CD4-positive, CD25-positive, alpha-beta regulatory T cell (primary cell): ENCODE measurements around the gene TCTN3. TPM values are rescaled to one million over a fixed set of nuclear protein-coding genes. Genes with fewer than 3 reads are reported as not detected.

ENCODE experiments used
- ATAC-seq, 2 donors: fragments of 150-1000 bp; cut with Tn5 transposase; one replicate each; pipeline ENCODE4 v1.10.0; 2021; ENCODE audit warnings: low read depth in 2 of 2, moderate number of reproducible peaks in 2 of 2, moderate library complexity in 1 of 2
- DNase-seq, 3 donors: peaks; one replicate each; pipeline versions ENCODE4 v3.0.0 to v3.0.0-alpha.2; 2012 to 2022; ENCODE audit warnings: mixed read lengths in 1 of 3
- H3K27ac ChIP-seq: one replicate; pipeline ENCODE4 v1.7.0; 2013; ENCODE audit warnings: mild to moderate bottlenecking, low read length; ENCODE audit not compliant: insufficient read depth, poor library complexity, severe bottlenecking
- H3K27me3 ChIP-seq: one replicate; pipeline ENCODE4 v1.7.0; 2013; ENCODE audit warnings: low read length; ENCODE audit not compliant: control insufficient read depth, insufficient read depth
- H3K36me3 ChIP-seq: one replicate; pipeline ENCODE4 v1.7.0; 2013; ENCODE audit warnings: mild to moderate bottlenecking, low read length, moderate library complexity; ENCODE audit not compliant: control insufficient read depth, insufficient read depth
- H3K4me1 ChIP-seq: 2 replicates; pipeline ENCODE4 v1.7.0; 2013; ENCODE audit warnings: mild to moderate bottlenecking, low read length; ENCODE audit not compliant: insufficient read depth, control insufficient read depth, poor library complexity, severe bottlenecking
- H3K4me3 ChIP-seq: one replicate; pipeline ENCODE4 v1.7.0; 2013; ENCODE audit warnings: low read depth, mild to moderate bottlenecking, low read length, moderate library complexity
- H3K9me3 ChIP-seq, 2 experiments: 1 replicate in 1 of 2; 2 replicates in 1 of 2; pipeline ENCODE4 v1.7.0; 2013; ENCODE audit warnings: low read length in 2 of 2, mild to moderate bottlenecking in 1 of 2, moderate library complexity in 1 of 2; ENCODE audit not compliant: control insufficient read depth in 2 of 2
- H3K27ac Mint-ChIP-seq, 3 donors: one replicate each; pipeline ENCODE4 v1.8.0; 2020 to 2022; ENCODE audit warnings: mild to moderate bottlenecking in 3 of 3, mixed read lengths in 3 of 3, moderate library complexity in 2 of 3
- H3K27me3 Mint-ChIP-seq: one replicate; pipeline ENCODE4 v1.8.0; 2022; ENCODE audit warnings: mild to moderate bottlenecking, mixed read lengths
- H3K36me3 Mint-ChIP-seq: one replicate; pipeline ENCODE4 v1.8.0; 2020; ENCODE audit warnings: mixed read lengths
- H3K4me1 Mint-ChIP-seq, 4 donors: one replicate each; pipeline ENCODE4 v1.8.0; 2020 to 2022; ENCODE audit warnings: mixed read lengths in 4 of 4, mild to moderate bottlenecking in 1 of 4
- H3K4me3 Mint-ChIP-seq, 4 donors: one replicate each; pipeline ENCODE4 v1.8.0; 2020 to 2022; ENCODE audit warnings: mild to moderate bottlenecking in 4 of 4, mixed read lengths in 4 of 4, moderate library complexity in 3 of 4
- H3K9me3 Mint-ChIP-seq, 7 donors: one replicate each; pipeline ENCODE4 v1.8.0; 2020 to 2022; ENCODE audit warnings: mixed read lengths in 7 of 7, mild to moderate bottlenecking in 3 of 7, moderate library complexity in 2 of 7
- polyA plus RNA-seq, 4 donors: library from polyadenylated mRNA; unstranded; fragments of 300-500 nt; fragmentation: Illumina TruSeq; gene quantifications; one replicate each; pipeline ENCODE4 v1.2.3, GENCODE V29; 2021
- total RNA-seq: library from RNA; stranded (reverse); gene quantifications from one replicate; pipeline ENCODE4 v1.2.3, GENCODE V29; 2022

TCTN3 gene
- total and polyA plus RNA-seq, 5 donors from 2014 or later: 25.0 to 59.0 (median 42.5) TPM

DNA sequence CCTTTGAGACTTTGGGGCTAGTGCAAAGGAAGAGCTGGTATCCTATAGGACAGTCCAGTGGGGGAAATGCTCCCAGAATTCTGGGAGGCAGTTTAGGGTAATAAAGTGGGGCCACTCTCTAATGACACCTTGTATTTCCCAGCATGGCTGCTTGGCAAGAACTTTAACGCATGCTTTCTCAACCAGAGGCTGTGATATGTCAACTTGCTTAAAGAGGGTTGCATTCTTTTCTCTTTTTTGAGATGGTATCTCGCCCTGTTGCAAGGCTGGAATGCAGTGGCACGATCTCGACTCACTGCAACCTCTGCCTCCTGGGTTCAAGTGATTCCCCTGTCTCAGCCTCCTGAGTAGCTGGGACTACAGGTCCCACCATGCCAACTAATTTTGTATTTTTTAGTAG is 75.6 kb downstream of the TCTN3 start:
- Histone ChIP-seq H3K27me3 (no peaks in the 10 kb centered on the region), H3K4me3 (no peak overlapping the region), H3K4me1 (no peaks in the 10 kb centered on the region), H3K36me3 (peaks cover 63% of the 10 kb centered on the region), H3K27ac (no peak overlapping the region), H3K9me3 (no peaks in the 10 kb centered on the region)
- DNase-seq: no peak
- peaks cover 63% of the 10 kb centered on the region for H3K36me3 Mint-ChIP-seq
- no peaks in the 10 kb centered on the region for H3K27me3 Mint-ChIP-seq
- H3K4me3 Mint-ChIP-seq: no peak overlapping the region
- peaks cover 0 to 3% (median 0%) of the 10 kb centered on the region in 4 donors for H3K4me1 Mint-ChIP-seq
- H3K27ac Mint-ChIP-seq: no peak overlapping the region
- H3K9me3 Mint-ChIP-seq: peaks cover 0 to 2% (median 0%) of the 10 kb centered on the region in 7 donors
- no peak for ATAC-seq

- H3K36me3 ChIP-seq: peaks cover 77% of the 10 kb centered on the region
- no peaks in the 10 kb centered on the region for H3K4me1 ChIP-seq
- Mint-ChIP-seq H3K4me1 (peaks cover 0 to 3% (median 0%) of the 10 kb centered on the region in 4 donors), H3K4me3 (no peak overlapping the region), H3K27ac (no peak overlapping the region), H3K27me3 (no peaks in the 10 kb centered on the region), H3K36me3 (peaks cover 65% of the 10 kb centered on the region), H3K9me3 (peaks cover 0 to 2% (median 0%) of the 10 kb centered on the region in 7 donors)
- no peak overlapping the region for H3K27ac ChIP-seq
- H3K27me3 ChIP-seq: no peaks in the 10 kb centered on the region
- no peaks in the 10 kb centered on the region for H3K9me3 ChIP-seq
- no peak overlapping the region for H3K4me3 ChIP-seq
- DNase-seq: no peak
- ATAC-seq: no peak
Measured at GRCh38 chr10:95616446-95616845, 77.3 kb downstream of the TCTN3 start.

Other genes starting within 250 kb of the TCTN3 start
- gene SORBS1, start 132.6 kb downstream of the TCTN3 start, total RNA-seq: 3.7 TPM
- under 1 TPM; 0.31 to 0.45 (median 0.35) TPM for gene SORBS1, start 132.6 kb downstream of the TCTN3 start, polyA plus RNA-seq
- 27.1 TPM for gene ALDH18A1, start 37.2 kb downstream of the TCTN3 start, total RNA-seq
- gene ALDH18A1, start 37.2 kb downstream of the TCTN3 start, polyA plus RNA-seq: 10 to 100 TPM; 40.5 to 55.4 (median 44.1) TPM
- 49.4 TPM for gene ENTPD1, start 62.2 kb upstream of the TCTN3 start, total RNA-seq
- 10 to 100 TPM in 3 of 4 donors, 1 to 10 TPM in 1; 3.5 to 38.3 (median 17.9) TPM for gene ENTPD1, start 62.2 kb upstream of the TCTN3 start, polyA plus RNA-seq
- 3.1 TPM for gene CC2D2B, start 214.0 kb upstream of the TCTN3 start, total RNA-seq
- gene CC2D2B, start 214.0 kb upstream of the TCTN3 start, polyA plus RNA-seq: under 1 TPM in 1 of 4 donors, not detected in 3; 0.63 TPM